ENCODE results near the gene FAM210A. TPM values are rescaled to one million over a fixed set of nuclear protein-coding genes. Genes with fewer than 3 reads are reported as not detected.

FAM210A gene
- total RNA-seq, 5 donors from 2014 or later (not counting 1 experiment from before 2014, with no cell fraction given): 7.3 to 10.8 (median 9.1) TPM

GRCh38 chr18:13622751-13623150 lies 103.6 kb downstream of the FAM210A start:
- peaks cover 5 to 9% of the 10 kb centered on the region in 2 experiments for H3K4me1 ChIP-seq (ENCODE audit: control insufficient read depth in 1 of 2, extremely low read depth in 1 of 2, insufficient read depth in 2 of 2, low read length in 2 of 2)
- H3K9me3 ChIP-seq: no peaks in the 10 kb centered on the region
- Mint-ChIP-seq H3K36me3 (peaks cover 34% of the 10 kb centered on the region), H3K4me1 (peaks cover 8 to 13% (median 8%) of the 10 kb centered on the region in 3 donors), H3K4me3 (no peak overlapping the region), H3K27ac (no peak overlapping the region), H3K27me3 (no peaks in the 10 kb centered on the region), H3K9me3 (no peaks in the 10 kb centered on the region)
- no peak for ATAC-seq (replicated peaks in 1 of 4)
- WGBS (ENCODE audit: insufficient coverage): 92% methylated on average over 8 of the region's 8 CpGs
- peaks cover 3 to 28% of the 10 kb centered on the region in 2 donors for H3K36me3 ChIP-seq (ENCODE audit: control insufficient read depth in 2 of 2, extremely low read depth in 1 of 2, insufficient read depth in 1 of 2, low read length in 1 of 2)
- H3K4me3 ChIP-seq (ENCODE audit: control insufficient read depth in 1 of 2, extremely low read depth in 1 of 2, low read length in 1 of 2): no peak overlapping the region
- H3K27ac ChIP-seq (ENCODE audit: low read length): no peak overlapping the region
- H3K27me3 ChIP-seq (replicated peaks in 1 of 2; ENCODE audit: control insufficient read depth in 2 of 2, extremely low read depth in 1 of 2, insufficient read depth in 2 of 2, low read length in 1 of 2): no peaks in the 10 kb centered on the region
- POLR2A ChIA-PET: no interaction called here
- DNase-seq: no peak
- CTCF ChIA-PET: interaction anchor here in 1 of 2 donors (0.6 kb wide), 1 partner anchor 495 kb away, joined by 3 read pairs; no protein-coding TSS in a partner anchor

- Histone ChIP-seq H3K27ac (ENCODE audit: low read length) (no peak overlapping the region), H3K36me3 (ENCODE audit: control insufficient read depth in 2 of 2, extremely low read depth in 1 of 2, insufficient read depth in 1 of 2, low read length in 1 of 2) (peaks cover 3 to 28% of the 10 kb centered on the region in 2 donors), H3K9me3 (no peaks in the 10 kb centered on the region), H3K27me3 (replicated peaks in 1 of 2; ENCODE audit: control insufficient read depth in 2 of 2, extremely low read depth in 1 of 2, insufficient read depth in 2 of 2, low read length in 1 of 2) (no peaks in the 10 kb centered on the region), H3K4me3 (ENCODE audit: control insufficient read depth in 1 of 2, extremely low read depth in 1 of 2, low read length in 1 of 2) (no peak overlapping the region), H3K4me1 (ENCODE audit: control insufficient read depth in 1 of 2, extremely low read depth in 1 of 2, insufficient read depth in 2 of 2, low read length in 2 of 2) (peaks cover 6 to 8% of the 10 kb centered on the region in 2 experiments)
- ATAC-seq (replicated peaks in 1 of 4) (no peak), DNase-seq (no peak)
- H3K4me3 Mint-ChIP-seq: no peak overlapping the region
- peaks cover 10 to 19% (median 11%) of the 10 kb centered on the region in 3 donors for H3K4me1 Mint-ChIP-seq
- no peaks in the 10 kb centered on the region for H3K9me3 Mint-ChIP-seq
- 95% methylated on average over 14 of the region's 19 CpGs for WGBS (ENCODE audit: insufficient coverage)
- CTCF ChIA-PET: interaction anchor here in 1 of 2 donors (0.5 kb wide), 1 partner anchor 1626 kb away, joined by 4 read pairs; no protein-coding TSS in a partner anchor
- H3K36me3 Mint-ChIP-seq: peaks cover 34% of the 10 kb centered on the region
- H3K27me3 Mint-ChIP-seq: no peaks in the 10 kb centered on the region
- POLR2A ChIA-PET: no interaction called here
- H3K27ac Mint-ChIP-seq: no peak overlapping the region
Measured at GRCh38 chr18:13621886-13622619, 104.3 kb downstream of the FAM210A start.

- Histone ChIP-seq H3K9me3 (no peaks in the 10 kb centered on the region), H3K4me3 (ENCODE audit: control insufficient read depth in 1 of 2, extremely low read depth in 1 of 2, low read length in 1 of 2) (no peak overlapping the region), H3K27me3 (replicated peaks in 1 of 2; ENCODE audit: control insufficient read depth in 2 of 2, extremely low read depth in 1 of 2, insufficient read depth in 2 of 2, low read length in 1 of 2) (no peaks in the 10 kb centered on the region), H3K27ac (ENCODE audit: low read length) (no peak overlapping the region), H3K4me1 (ENCODE audit: control insufficient read depth in 1 of 2, extremely low read depth in 1 of 2, insufficient read depth in 2 of 2, low read length in 2 of 2) (peaks cover 10 to 12% of the 10 kb centered on the region in 2 experiments), H3K36me3 (ENCODE audit: control insufficient read depth in 2 of 2, extremely low read depth in 1 of 2, insufficient read depth in 1 of 2, low read length in 1 of 2) (peaks cover 3 to 28% of the 10 kb centered on the region in 2 donors)
- H3K9me3 Mint-ChIP-seq: no peaks in the 10 kb centered on the region
- H3K27ac Mint-ChIP-seq: no peak overlapping the region
- ATAC-seq (replicated peaks in 1 of 4): no peak
- POLR2A ChIA-PET: no interaction called here
- peaks cover 32% of the 10 kb centered on the region for H3K36me3 Mint-ChIP-seq
- no peak overlapping the region for H3K4me3 Mint-ChIP-seq
- peaks cover 10 to 23% (median 11%) of the 10 kb centered on the region in 3 donors for H3K4me1 Mint-ChIP-seq
- CTCF ChIA-PET: interaction anchor here in 1 of 2 donors (0.5 kb wide), 1 partner anchor 1626 kb away, joined by 4 read pairs; no protein-coding TSS in a partner anchor
- H3K27me3 Mint-ChIP-seq: no peaks in the 10 kb centered on the region
- no peak for DNase-seq
- WGBS (ENCODE audit: insufficient coverage): 98% methylated on average over 16 of the region's 23 CpGs
Measured at GRCh38 chr18:13621446-13621849, 104.9 kb downstream of the FAM210A start.

- Histone ChIP-seq H3K36me3 (ENCODE audit: control insufficient read depth in 2 of 2, extremely low read depth in 1 of 2, insufficient read depth in 1 of 2, low read length in 1 of 2) (peaks cover 3 to 28% of the 10 kb centered on the region in 2 donors), H3K27ac (ENCODE audit: low read length) (no peak overlapping the region), H3K27me3 (replicated peaks in 1 of 2; ENCODE audit: control insufficient read depth in 2 of 2, extremely low read depth in 1 of 2, insufficient read depth in 2 of 2, low read length in 1 of 2) (no peaks in the 10 kb centered on the region), H3K4me3 (ENCODE audit: control insufficient read depth in 1 of 2, extremely low read depth in 1 of 2, low read length in 1 of 2) (no peak overlapping the region), H3K4me1 (ENCODE audit: control insufficient read depth in 1 of 2, extremely low read depth in 1 of 2, insufficient read depth in 2 of 2, low read length in 2 of 2) (peaks cover 10 to 17% of the 10 kb centered on the region in 2 experiments), H3K9me3 (no peaks in the 10 kb centered on the region)
- no peak for ATAC-seq (replicated peaks in 1 of 4)
- Mint-ChIP-seq H3K27ac (no peak overlapping the region), H3K36me3 (peaks cover 27% of the 10 kb centered on the region), H3K4me1 (peaks cover 11 to 25% (median 14%) of the 10 kb centered on the region in 3 donors), H3K9me3 (no peaks in the 10 kb centered on the region), H3K27me3 (no peaks in the 10 kb centered on the region), H3K4me3 (no peak overlapping the region)
- ChIA-PET CTCF (no interaction called here), POLR2A (no interaction called here)
- 97% methylated on average over 18 of the region's 29 CpGs for WGBS (ENCODE audit: insufficient coverage)
- DNase-seq: no peak
Measured at GRCh38 chr18:13620818-13621445, 105.4 kb downstream of the FAM210A start.

- peaks cover 15 to 22% of the 10 kb centered on the region in 2 experiments for H3K4me1 ChIP-seq (ENCODE audit: control insufficient read depth in 1 of 2, extremely low read depth in 1 of 2, insufficient read depth in 2 of 2, low read length in 2 of 2)
- no peaks in the 10 kb centered on the region for H3K27me3 Mint-ChIP-seq
- peaks cover 18 to 30% (median 21%) of the 10 kb centered on the region in 3 donors for H3K4me1 Mint-ChIP-seq
- no peaks in the 10 kb centered on the region for H3K27me3 ChIP-seq (replicated peaks in 1 of 2; ENCODE audit: control insufficient read depth in 2 of 2, extremely low read depth in 1 of 2, insufficient read depth in 2 of 2, low read length in 1 of 2)
- 97% methylated on average over 9 of the region's 10 CpGs for WGBS (ENCODE audit: insufficient coverage)
- H3K36me3 Mint-ChIP-seq: peaks cover 25% of the 10 kb centered on the region
- H3K27ac ChIP-seq (ENCODE audit: low read length): no peak overlapping the region
- no peak overlapping the region for H3K27ac Mint-ChIP-seq
- H3K4me3 Mint-ChIP-seq: no peak overlapping the region
- peaks cover 3 to 28% of the 10 kb centered on the region in 2 donors for H3K36me3 ChIP-seq (ENCODE audit: control insufficient read depth in 2 of 2, extremely low read depth in 1 of 2, insufficient read depth in 1 of 2, low read length in 1 of 2)
- DNase-seq (no peak), ATAC-seq (replicated peaks in 1 of 4) (no peak)
- CTCF ChIA-PET: no interaction called here
- H3K9me3 ChIP-seq: no peaks in the 10 kb centered on the region
- H3K4me3 ChIP-seq (ENCODE audit: control insufficient read depth in 1 of 2, extremely low read depth in 1 of 2, low read length in 1 of 2): no peak overlapping the region
- POLR2A ChIA-PET: no interaction called here
- no peaks in the 10 kb centered on the region for H3K9me3 Mint-ChIP-seq
Measured at GRCh38 chr18:13620206-13620672, 106.1 kb downstream of the FAM210A start.

- peaks cover 20 to 27% of the 10 kb centered on the region in 2 experiments for H3K4me1 ChIP-seq (ENCODE audit: control insufficient read depth in 1 of 2, extremely low read depth in 1 of 2, insufficient read depth in 2 of 2, low read length in 2 of 2)
- H3K36me3 ChIP-seq (ENCODE audit: control insufficient read depth in 2 of 2, extremely low read depth in 1 of 2, insufficient read depth in 1 of 2, low read length in 1 of 2): peaks cover 3 to 27% of the 10 kb centered on the region in 2 donors
- WGBS (ENCODE audit: insufficient coverage): 95% methylated on average over 14 of the region's 20 CpGs
- H3K9me3 ChIP-seq: no peaks in the 10 kb centered on the region
- Mint-ChIP-seq H3K27ac (no peak overlapping the region), H3K36me3 (peaks cover 20% of the 10 kb centered on the region), H3K9me3 (no peaks in the 10 kb centered on the region), H3K27me3 (no peaks in the 10 kb centered on the region), H3K4me1 (peaks cover 24 to 33% (median 26%) of the 10 kb centered on the region in 3 donors), H3K4me3 (no peak overlapping the region)
- peaks cover 0 to 4% of the 10 kb centered on the region in 2 experiments for H3K27me3 ChIP-seq (replicated peaks in 1 of 2; ENCODE audit: control insufficient read depth in 2 of 2, extremely low read depth in 1 of 2, insufficient read depth in 2 of 2, low read length in 1 of 2)
- ChIA-PET CTCF (no interaction called here), POLR2A (no interaction called here)
- DNase-seq (no peak), ATAC-seq (replicated peaks in 1 of 4) (no peak)
- H3K4me3 ChIP-seq (ENCODE audit: control insufficient read depth in 1 of 2, extremely low read depth in 1 of 2, low read length in 1 of 2): no peak overlapping the region
- H3K27ac ChIP-seq (ENCODE audit: low read length): no peak overlapping the region
Measured at GRCh38 chr18:13619505-13620205, 106.7 kb downstream of the FAM210A start.
